H1 (cell line): ENCODE measurements around the gene KRTAP10-8. TPM values are rescaled to one million over a fixed set of nuclear protein-coding genes. Genes with fewer than 3 reads are reported as not detected.
A peak's percentile ranks its signal among the peaks of the same experiment; 100 is the strongest.

Experiments used
- CTCF ChIA-PET: fragments of 300-600 bp; sonication (Branson Sonifier 250); formaldehyde crosslinking; loops from one replicate; lab custom pipeline; 2021; ENCODE audit not compliant: partially characterized antibody; lab: Charles Lee
- POLR2A ChIA-PET: fragments of 300-600 bp; sonication (Branson Sonifier 250); formaldehyde crosslinking; loops from one replicate; lab custom pipeline; 2021; ENCODE audit warnings: inconsistent platforms; ENCODE audit not compliant: partially characterized antibody; lab: Charles Lee
- DNase-seq, 2 experiments: peaks; one replicate each; pipeline versions ENCODE4 v3.0.0 to v3.0.0-alpha.2; 2010 to 2022; ENCODE audit warnings: low spot score in 2 of 2, low read depth in 1 of 2, mixed read lengths in 1 of 2
- FAIRE-seq: peaks from 2 replicates; lab custom pipeline; 2011; peaks lifted over from hg19 to GRCh38; lab: Jason Lieb, UNC
- H2AFZ ChIP-seq: 2 replicates; pipeline ENCODE4 v1.8.1; 2012; ENCODE audit warnings: low read length, inconsistent platforms
- H2AK5ac ChIP-seq: 2 replicates; pipeline ENCODE4 v1.6.1; 2013; ENCODE audit warnings: low read depth, low read length
- H2BK120ac ChIP-seq: replicated peaks from 2 replicates; pipeline ENCODE3; 2013; ENCODE audit warnings: low read depth, low read length, inconsistent platforms
- H2BK12ac ChIP-seq: 2 replicates; pipeline ENCODE4 v1.6.1; 2013; ENCODE audit warnings: low read depth, low read length
- H2BK15ac ChIP-seq: 2 replicates; pipeline ENCODE4 v1.6.1; 2013; ENCODE audit warnings: low read length
- H2BK20ac ChIP-seq: 2 replicates; pipeline ENCODE4 v1.6.1; 2013; ENCODE audit warnings: low read length
- H2BK5ac ChIP-seq: 2 replicates; pipeline ENCODE4 v1.6.1; 2013; ENCODE audit warnings: low read depth, low read length
- H3K14ac ChIP-seq: 2 replicates; pipeline ENCODE4 v1.6.1; 2013; ENCODE audit warnings: inconsistent platforms; ENCODE audit not compliant: insufficient read length
- H3K18ac ChIP-seq: 2 replicates; pipeline ENCODE4 v1.6.1; 2013; ENCODE audit warnings: low read length; ENCODE audit errors: extremely low read depth
- H3K23ac ChIP-seq: 2 replicates; pipeline ENCODE4 v1.6.1; 2013; ENCODE audit warnings: inconsistent platforms; ENCODE audit not compliant: insufficient read length
- H3K23me2 ChIP-seq: 2 replicates; pipeline ENCODE4 v1.6.1; 2013; ENCODE audit warnings: low read depth, low read length
- H3K27ac ChIP-seq: 2 replicates; pipeline ENCODE4 v1.6.1; 2011; ENCODE audit warnings: low read depth, low read length, inconsistent platforms
- H3K27me3 ChIP-seq, 4 experiments: replicated peaks in 1 of 4; 1 replicate in 1 of 4; 2 replicates in 3 of 4; pipeline versions ENCODE4 v1.6.1 to v1.8.1; 2011 to 2013; ENCODE audit warnings: low read length in 3 of 4, mild to moderate bottlenecking in 3 of 4, inconsistent platforms in 2 of 4, mixed read lengths in 2 of 4, moderate library complexity in 1 of 4; ENCODE audit not compliant: control insufficient read depth in 3 of 4, insufficient read depth in 3 of 4; ENCODE audit errors: extremely low read depth in 1 of 4
- H3K36me3 ChIP-seq, 4 experiments: 2 replicates each; pipeline versions ENCODE4 v1.6.1 to v1.8.1; 2011 to 2013; ENCODE audit warnings: mild to moderate bottlenecking in 4 of 4, low read length in 3 of 4, moderate library complexity in 2 of 4, control low read depth in 1 of 4, inconsistent platforms in 1 of 4; ENCODE audit not compliant: insufficient read depth in 4 of 4, control insufficient read depth in 2 of 4
- H3K4ac ChIP-seq: replicated peaks from 2 replicates; pipeline ENCODE3; 2013; ENCODE audit warnings: low read length, low read depth, mixed read lengths, inconsistent platforms; ENCODE audit not compliant: insufficient read length
- H3K4me1 ChIP-seq, 4 experiments: replicated peaks in 1 of 4; 1 replicate in 1 of 4; 2 replicates in 3 of 4; pipeline versions ENCODE4 v1.6.1 to v1.8.1; 2011 to 2013; ENCODE audit warnings: low read length in 3 of 4, inconsistent platforms in 2 of 4, mixed read lengths in 1 of 4; ENCODE audit not compliant: insufficient read depth in 4 of 4, control insufficient read depth in 3 of 4
- H3K4me2 ChIP-seq, 2 experiments: 2 replicates each; pipeline versions ENCODE4 v1.6.1 to v1.8.1; 2011 to 2013; ENCODE audit warnings: low read depth in 2 of 2, low read length in 2 of 2, control low read depth in 1 of 2, inconsistent platforms in 1 of 2, mild to moderate bottlenecking in 1 of 2; ENCODE audit not compliant: insufficient read depth in 1 of 2
- H3K4me3 ChIP-seq, 4 experiments: fragments of 200-600, 300-600 bp in 1 of 4; sonication (generic), shearing (Covaris generic), sonication (Bioruptor Twin) in 1 of 4; 2 replicates each; pipeline versions ENCODE4 v1.5.1 to v1.8.1; 2011 to 2016; ENCODE audit warnings: low read length in 4 of 4, low read depth in 3 of 4, control low read depth in 2 of 4, inconsistent platforms in 2 of 4, mild to moderate bottlenecking in 2 of 4, mixed read lengths in 1 of 4, moderate library complexity in 1 of 4; ENCODE audit not compliant: insufficient read depth in 2 of 4; ENCODE audit errors: extremely low read depth in 1 of 4
- H3K56ac ChIP-seq: replicated peaks from 2 replicates; pipeline ENCODE3; 2013; ENCODE audit warnings: low read depth, mild to moderate bottlenecking, mixed read lengths, low read length, inconsistent platforms; ENCODE audit not compliant: insufficient read length
- H3K79me1 ChIP-seq: 2 replicates; pipeline ENCODE4 v1.6.1; 2013; ENCODE audit warnings: low read depth, low read length, control low read depth
- H3K79me2 ChIP-seq, 2 experiments: 2 replicates each; pipeline versions ENCODE4 v1.6.1 to v1.8.1; 2012 to 2013; ENCODE audit warnings: low read length in 2 of 2, mild to moderate bottlenecking in 2 of 2, inconsistent platforms in 1 of 2; ENCODE audit not compliant: insufficient read depth in 2 of 2, control insufficient read depth in 1 of 2
- H3K9ac ChIP-seq, 4 experiments: replicated peaks in 1 of 4; 1 replicate in 1 of 4; 2 replicates in 3 of 4; pipeline versions ENCODE4 v1.6.1 to v1.8.1; 2011 to 2013; ENCODE audit warnings: low read depth in 3 of 4, low read length in 3 of 4, control low read depth in 2 of 4, mild to moderate bottlenecking in 2 of 4, moderate library complexity in 2 of 4, inconsistent platforms in 1 of 4; ENCODE audit errors: extremely low read depth in 1 of 4
- H3K9me3 ChIP-seq, 2 experiments: 2 replicates each; pipeline versions ENCODE4 v1.6.1 to v1.8.1; 2012 to 2013; ENCODE audit warnings: mild to moderate bottlenecking in 2 of 2, moderate library complexity in 2 of 2, control low read depth in 1 of 2, inconsistent platforms in 1 of 2, low read depth in 1 of 2, low read length in 1 of 2, mixed read lengths in 1 of 2; ENCODE audit not compliant: insufficient read depth in 2 of 2
- H4K20me1 ChIP-seq, 2 experiments: replicated peaks in 1 of 2; 2 replicates each; pipeline versions ENCODE3 to v1.8.1; 2011 to 2013; ENCODE audit warnings: inconsistent platforms in 2 of 2, low read length in 2 of 2, mild to moderate bottlenecking in 1 of 2; ENCODE audit not compliant: insufficient read depth in 2 of 2, control insufficient read depth in 1 of 2
- H4K5ac ChIP-seq: 2 replicates; pipeline ENCODE4 v1.6.1; 2013; ENCODE audit warnings: low read length, low read depth, mixed read lengths, inconsistent platforms; ENCODE audit not compliant: insufficient read length
- H4K8ac ChIP-seq: 2 replicates; pipeline ENCODE4 v1.8.0; 2013; ENCODE audit warnings: mild to moderate bottlenecking, moderate library complexity, low read length, inconsistent platforms; ENCODE audit not compliant: insufficient read depth; ENCODE audit errors: extremely low read depth
- H4K91ac ChIP-seq: replicated peaks from 2 replicates; pipeline ENCODE3; 2013; ENCODE audit warnings: low read length, mixed read lengths, inconsistent platforms; ENCODE audit not compliant: insufficient read length
- CBX5 ChIP-seq: fragments of 300-800, 300-1000 bp; sonication (generic); IDR thresholded peaks from 2 replicates; pipeline ENCODE4 v1.7.1; 2016; ENCODE audit warnings: antibody characterized with exemption, low read length, low read depth
- CREB1 ChIP-seq: IDR thresholded peaks from 2 replicates; pipeline ENCODE4 v1.6.1; 2012; ENCODE audit warnings: inconsistent platforms
- GABPA ChIP-seq: IDR thresholded peaks from 2 replicates; pipeline ENCODE4 v1.6.1; 2011; ENCODE audit warnings: mild to moderate bottlenecking, low read length, moderate library complexity, borderline replicate concordance; ENCODE audit not compliant: insufficient read depth
- KDM1A ChIP-seq: fragments of 200-600, 300-600 bp; sonication (generic); IDR thresholded peaks from 2 replicates; pipeline ENCODE4 v1.7.1; 2016; ENCODE audit warnings: mild to moderate bottlenecking, low read length, borderline replicate concordance
- MAX ChIP-seq: IDR thresholded peaks from 2 replicates; pipeline ENCODE4 v1.6.1; 2012; ENCODE audit warnings: inconsistent platforms
- SP1 ChIP-seq: IDR thresholded peaks from 2 replicates; pipeline ENCODE4 v1.6.1; 2011; ENCODE audit warnings: low read depth, low read length
- WGBS, 2 experiments: shearing (Covaris generic) in 1 of 2; methylation state at CpG; one replicate each; pipeline versions ENCODE4 v1.1.6 to v1.1.7; 2013 to 2015; ENCODE audit warnings: low lambda C conversion rate in 2 of 2, mixed read lengths in 2 of 2, inconsistent platforms in 1 of 2, low coverage in 1 of 2, missing lambda C conversion rate in 1 of 2; ENCODE audit not compliant: insufficient replicate concordance in 2 of 2, insufficient coverage in 1 of 2, insufficient read length in 1 of 2; ENCODE audit errors: extremely low coverage in 1 of 2, missing lambda C conversion rate in 1 of 2; 5-methylcytosine and 5-hydroxymethylcytosine counted together
- polyA plus RNA-seq, 7 experiments: library from polyadenylated mRNA; depleted of rRNA in 3 of 7; stranded (reverse) in 5 of 7; unstranded in 2 of 7; fragments of >200 nt in 5 of 7; fragments of 200-250 nt in 2 of 7; gene quantifications; 1 replicate in 5 of 7; 2 replicates in 1 of 7; 4 replicates in 1 of 7; pipeline versions ENCODE4 v1.2.1 to v1.2.3, GENCODE V29; 2011 to 2013; ENCODE audit warnings: missing spikeins in 2 of 7, mixed read lengths in 2 of 7
- total RNA-seq: library from RNA; stranded (reverse); fragmentation: NEBNext Ultra II Directional; extraction: Animal tissue kit (Norgen Biotek cat#: 25700); gene quantifications from 2 replicates; pipeline ENCODE4 v1.2.1, GENCODE V29; 2021
- TF ChIP-seq, protein P1 (sequence below): IDR thresholded peaks from 2 replicates; pipeline ENCODE4 v1.6.1; 2012; ENCODE audit warnings: inconsistent platforms

Gene KRTAP10-8
- total and polyA plus RNA-seq, 2 of the 8 experiments (the other 6 are each of a cell fraction or from before 2014, with no cell fraction given) = not detected

DNA sequence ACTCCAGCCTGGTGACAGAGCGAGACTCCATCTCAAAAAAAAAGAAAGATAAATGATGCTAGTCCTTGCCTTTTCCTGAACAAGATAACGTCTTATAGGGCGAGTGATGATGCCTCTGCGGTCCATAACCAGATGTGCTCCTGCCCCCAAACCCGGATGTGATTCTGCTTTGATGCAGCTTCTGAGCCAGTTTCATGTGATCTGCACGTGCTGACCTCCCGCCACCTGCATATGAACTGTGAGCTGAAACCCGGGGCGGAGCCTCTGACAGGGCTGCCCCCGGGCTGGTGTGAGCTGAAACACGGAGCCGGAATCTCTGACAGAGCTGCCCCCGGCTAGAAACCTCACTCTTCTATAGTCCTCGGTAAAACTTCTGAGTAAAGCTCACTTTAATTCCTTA, 41.2 kb downstream of the KRTAP10-8 start:
- H3K79me2 ChIP-seq = no peaks in the 10 kb centered on the region
- no peak overlapping the region for H4K5ac ChIP-seq
- H3K23me2 ChIP-seq = no peaks in the 10 kb centered on the region
- peaks cover 0 to 4% of the 10 kb centered on the region in 2 experiments; a peak in 2 of 4 replicates for H3K9me3 ChIP-seq
- H3K56ac ChIP-seq = no peak overlapping the region
- no peak overlapping the region for H3K14ac ChIP-seq
- H3K4me2 ChIP-seq = no peak overlapping the region
- no peak overlapping the region for H2AFZ ChIP-seq
- H2BK5ac ChIP-seq = no peak overlapping the region
- FAIRE-seq (no peak), DNase-seq (no peak)
- no peak overlapping the region for H3K27ac ChIP-seq
- H3K4me1 ChIP-seq = no peaks in the 10 kb centered on the region; a peak in 1 of 7 replicates
- H2AK5ac ChIP-seq = no peak overlapping the region
- CTCF ChIA-PET = interaction anchor here (1.0 kb wide), 1 partner anchor 34 kb away, joined by 3 read pairs; no protein-coding TSS in a partner anchor
- no peaks in the 10 kb centered on the region for H3K36me3 ChIP-seq
- no peak overlapping the region for H2BK120ac ChIP-seq
- no peaks in the 10 kb centered on the region for H4K20me1 ChIP-seq
- H3K4ac ChIP-seq = no peak overlapping the region
- H3K23ac ChIP-seq = no peak overlapping the region
- no peak overlapping the region for H2BK20ac ChIP-seq
- no peaks in the 10 kb centered on the region; the same call in 1 of the 2 replicates for H3K79me1 ChIP-seq
- no peak overlapping the region for H2BK15ac ChIP-seq
- H3K9ac ChIP-seq = no peak overlapping the region
- H3K18ac ChIP-seq = no peak overlapping the region
- no peak overlapping the region for H4K91ac ChIP-seq
- TF ChIP-seq MAX (peak; percentile 90), SP1 (peak; percentile 56; the same call in 1 of the 2 replicates), CBX5 (no peak), GABPA (no peak), CREB1 (no peak), KDM1A (no peak)
- TF ChIP-seq, protein P1, sequence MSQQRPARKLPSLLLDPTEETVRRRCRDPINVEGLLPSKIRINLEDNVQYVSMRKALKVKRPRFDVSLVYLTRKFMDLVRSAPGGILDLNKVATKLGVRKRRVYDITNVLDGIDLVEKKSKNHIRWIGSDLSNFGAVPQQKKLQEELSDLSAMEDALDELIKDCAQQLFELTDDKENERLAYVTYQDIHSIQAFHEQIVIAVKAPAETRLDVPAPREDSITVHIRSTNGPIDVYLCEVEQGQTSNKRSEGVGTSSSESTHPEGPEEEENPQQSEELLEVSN = peak; percentile 96
- H3K4me3 ChIP-seq = no peak overlapping the region
- no peak overlapping the region for H2BK12ac ChIP-seq
- peaks cover 0 to 2% (median 0%) of the 10 kb centered on the region in 4 experiments; a peak in 1 of 7 replicates for H3K27me3 ChIP-seq
- POLR2A ChIA-PET = no interaction called here
- H4K8ac ChIP-seq = no peak overlapping the region
- 79% methylated on average over 14 of the region's 14 CpGs; no CpG with 5 or more reads in 1 of the 2 experiments for WGBS, 2 experiments
